ENCODE results near the gene SMYD3.
"Not testable (repeated sequence)": the region's sequence is repeated elsewhere in the genome, so short reads cannot be mapped to it uniquely, and the experiment has no call there.

Gene SMYD3

DNA sequence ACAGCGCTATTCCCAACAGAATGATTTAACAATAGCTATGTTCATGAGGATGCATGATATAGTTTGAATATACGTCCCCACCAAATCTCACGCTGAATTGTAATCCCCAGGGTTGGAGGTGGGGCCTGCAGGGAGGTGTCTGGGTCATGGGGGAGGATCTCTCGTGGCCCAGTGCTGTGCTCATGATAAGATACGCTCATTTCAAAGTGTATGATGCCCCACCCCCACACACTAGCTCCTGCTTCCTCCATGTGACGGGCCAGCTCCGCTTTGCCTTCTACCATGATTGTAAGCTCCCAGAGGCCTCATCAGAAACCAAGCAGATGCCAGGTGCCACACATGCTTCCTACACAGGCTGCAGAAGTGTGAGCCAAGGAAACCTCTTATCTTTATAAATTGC lies 93.6 kb downstream of the SMYD3 start:
- DNase-seq: no peak

DNA sequence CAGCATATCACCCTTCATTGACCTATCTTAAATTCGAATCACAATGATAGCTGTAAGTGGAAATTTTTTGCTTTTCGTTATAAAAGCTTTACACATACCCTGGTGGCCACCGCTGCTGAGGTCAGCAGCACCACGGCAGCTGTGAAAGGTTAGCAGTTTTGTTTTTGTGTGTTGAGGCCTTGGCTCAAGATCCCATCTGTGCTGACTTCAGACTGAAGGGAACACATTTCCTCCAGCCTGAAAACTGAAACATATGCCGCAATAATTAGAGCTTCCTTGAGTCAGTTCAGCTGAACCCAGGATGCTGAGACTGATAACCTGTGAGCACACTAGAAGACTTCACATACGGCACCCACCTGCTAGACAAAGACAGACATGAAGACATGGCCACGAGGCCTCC lies 103.0 kb downstream of the SMYD3 start:
- peak; percentile 68 for DNase-seq

DNA sequence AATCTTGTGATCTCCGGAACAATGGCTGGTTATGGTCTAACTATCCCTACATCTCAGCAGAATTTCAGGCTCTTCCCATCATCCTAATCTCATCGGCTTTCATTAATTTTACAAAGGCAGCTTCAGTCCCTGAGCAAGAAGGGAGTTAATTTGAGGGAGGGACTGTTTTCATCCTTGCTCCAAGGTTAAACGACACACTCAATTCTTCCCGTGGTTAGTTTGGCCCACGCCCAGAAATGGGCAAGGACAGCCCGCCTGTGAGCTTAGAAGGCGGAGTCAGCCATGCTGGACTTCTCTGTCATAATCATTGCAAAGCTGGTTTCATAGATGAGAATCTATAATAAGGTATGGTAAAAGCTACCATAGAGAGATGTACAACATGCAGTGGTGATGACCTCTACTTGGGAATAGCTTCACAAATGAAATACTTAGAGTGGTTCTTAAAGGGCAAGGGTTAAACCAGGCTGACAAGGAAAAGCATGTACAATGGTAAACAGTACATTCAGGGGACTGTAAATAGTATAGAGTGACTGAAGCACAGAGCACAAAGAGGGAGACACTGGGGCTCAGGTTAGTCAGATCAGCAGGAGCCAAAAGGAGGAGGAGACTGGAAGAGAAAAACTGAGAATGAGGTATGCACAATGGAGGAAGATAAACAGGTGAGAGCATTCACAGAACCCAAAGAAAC lies 108.8 kb downstream of the SMYD3 start:
- DNase-seq: no peak

DNA sequence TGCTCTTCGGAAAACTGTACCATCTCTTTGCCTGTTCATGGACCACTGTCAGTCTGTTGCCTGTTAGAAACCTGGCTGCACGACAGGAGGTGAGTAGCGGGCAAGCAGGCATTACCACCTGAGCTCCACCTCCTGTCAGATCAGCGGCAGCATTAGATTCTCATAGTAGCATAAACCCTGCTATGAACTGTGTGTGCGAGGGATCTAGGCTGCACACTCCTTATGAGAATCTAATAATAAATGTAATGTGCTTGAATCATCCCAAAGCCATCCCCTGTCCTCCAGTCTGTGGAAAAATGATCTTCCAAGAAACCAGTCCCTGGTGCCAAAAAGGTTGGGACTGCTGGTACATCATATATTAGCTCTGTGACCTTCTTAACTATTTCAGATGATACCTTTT lies 110.0 kb downstream of the SMYD3 start:
- no peak for DNase-seq

DNA sequence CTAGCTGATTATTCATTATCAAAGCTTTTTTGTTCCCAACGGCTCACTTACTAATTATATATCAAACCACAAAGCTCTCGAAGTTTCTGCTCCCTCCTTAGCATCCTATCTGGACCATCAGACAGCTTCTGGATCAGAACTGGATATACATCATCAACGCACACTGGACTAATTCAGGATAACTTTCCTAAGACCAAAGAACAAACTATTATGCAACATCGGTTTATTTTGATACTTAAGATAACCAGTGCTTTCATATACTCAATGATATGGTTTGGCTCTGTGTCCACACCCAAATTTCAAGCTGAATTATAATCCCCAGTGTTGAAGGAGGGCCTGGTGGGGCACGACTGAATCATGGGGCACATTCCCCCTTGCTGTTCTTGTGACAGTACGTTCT lies 110.8 kb downstream of the SMYD3 start:
- no peak for DNase-seq

DNA sequence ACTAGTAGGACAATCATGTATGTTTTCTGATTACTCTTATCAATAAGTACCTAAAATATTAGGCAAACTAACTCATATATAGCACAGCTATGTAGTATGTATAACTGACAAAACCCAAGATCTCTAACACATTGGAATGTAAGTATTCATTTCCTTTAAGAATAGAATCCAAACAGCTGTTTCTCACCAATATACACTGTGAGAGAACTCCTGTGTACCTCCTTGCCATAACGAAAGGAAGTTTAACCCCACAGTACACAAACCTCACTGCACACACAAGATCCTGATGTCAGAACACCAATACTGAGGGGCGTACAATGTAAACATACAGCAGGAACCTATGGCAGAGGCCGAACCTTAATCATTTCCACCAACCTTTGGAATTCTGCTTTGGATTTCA lies 113.0 kb downstream of the SMYD3 start:
- DNase-seq: no peak

DNA sequence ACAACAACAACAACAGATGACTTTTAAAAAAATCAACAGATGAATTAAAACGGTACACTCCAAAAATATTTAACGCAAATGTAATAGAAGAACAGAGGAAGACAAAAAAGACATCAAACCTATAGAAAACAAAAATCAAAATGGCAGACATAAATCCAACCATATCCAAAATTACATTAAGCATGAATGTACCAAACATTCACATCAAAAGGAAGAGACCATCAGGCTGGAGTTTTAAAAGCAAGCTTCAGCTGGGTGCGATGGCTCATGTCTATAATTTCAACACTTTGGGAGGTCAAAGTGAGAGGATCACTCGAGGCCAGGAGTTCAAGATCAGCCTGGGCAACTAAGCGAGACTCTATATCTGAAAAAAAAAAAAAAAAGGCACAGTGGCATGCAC lies 116.2 kb downstream of the SMYD3 start:
- no peak for DNase-seq

DNA sequence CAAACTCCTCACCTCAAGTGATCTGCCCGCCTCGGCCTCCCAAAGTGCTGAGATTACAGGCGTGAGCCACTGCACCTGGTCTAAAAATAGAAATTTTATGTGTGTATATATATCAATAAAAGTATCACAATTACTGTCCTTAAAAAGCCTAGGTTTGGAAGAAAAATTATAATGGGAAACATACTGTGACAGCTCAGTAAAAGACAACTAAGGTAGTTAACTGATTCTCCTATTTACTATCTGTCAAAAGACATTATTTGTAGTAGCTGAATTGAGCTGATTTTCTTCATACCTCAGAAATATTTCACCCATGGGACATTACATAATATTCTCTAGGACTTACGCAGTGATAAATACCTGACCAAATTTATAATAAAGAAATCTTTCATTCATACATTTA lies 122.5 kb downstream of the SMYD3 start:
- DNase-seq: no peak

DNA sequence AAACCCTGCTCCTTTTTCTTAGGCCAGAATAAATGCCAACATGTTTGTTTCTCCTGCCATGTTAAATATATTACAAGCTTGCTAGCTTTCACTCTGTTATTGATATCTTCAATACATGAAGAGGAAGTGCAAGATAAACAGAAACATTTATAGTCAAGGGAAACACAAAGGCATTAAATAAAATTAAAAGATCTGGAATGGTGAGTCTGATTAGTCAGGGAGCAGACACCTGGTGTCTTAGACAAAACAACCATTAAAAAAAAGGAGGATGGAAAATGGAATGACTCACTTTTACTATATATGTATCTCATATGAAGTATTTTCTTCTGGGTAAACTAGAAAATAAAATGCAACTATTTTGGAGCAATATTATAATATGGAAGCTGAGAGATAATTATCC lies 123.3 kb downstream of the SMYD3 start:
- DNase-seq: no peak

DNA sequence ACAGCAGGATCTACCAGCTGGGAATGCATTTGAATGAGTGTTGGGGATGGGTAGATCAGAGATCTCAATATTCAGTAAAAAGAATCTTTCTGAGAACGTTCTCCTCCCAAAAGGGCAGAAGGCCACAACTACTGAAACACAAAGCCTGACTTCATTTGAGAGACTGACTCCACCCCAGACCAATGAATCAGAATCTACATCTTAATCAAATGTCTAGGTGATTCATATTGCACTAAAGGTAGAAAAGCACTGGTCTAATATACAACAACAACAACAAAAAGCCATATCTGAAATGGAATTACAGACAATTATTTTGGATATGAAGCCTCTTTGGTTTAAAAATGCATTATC lies 123.9 kb downstream of the SMYD3 start:
- DNase-seq: no peak

DNA sequence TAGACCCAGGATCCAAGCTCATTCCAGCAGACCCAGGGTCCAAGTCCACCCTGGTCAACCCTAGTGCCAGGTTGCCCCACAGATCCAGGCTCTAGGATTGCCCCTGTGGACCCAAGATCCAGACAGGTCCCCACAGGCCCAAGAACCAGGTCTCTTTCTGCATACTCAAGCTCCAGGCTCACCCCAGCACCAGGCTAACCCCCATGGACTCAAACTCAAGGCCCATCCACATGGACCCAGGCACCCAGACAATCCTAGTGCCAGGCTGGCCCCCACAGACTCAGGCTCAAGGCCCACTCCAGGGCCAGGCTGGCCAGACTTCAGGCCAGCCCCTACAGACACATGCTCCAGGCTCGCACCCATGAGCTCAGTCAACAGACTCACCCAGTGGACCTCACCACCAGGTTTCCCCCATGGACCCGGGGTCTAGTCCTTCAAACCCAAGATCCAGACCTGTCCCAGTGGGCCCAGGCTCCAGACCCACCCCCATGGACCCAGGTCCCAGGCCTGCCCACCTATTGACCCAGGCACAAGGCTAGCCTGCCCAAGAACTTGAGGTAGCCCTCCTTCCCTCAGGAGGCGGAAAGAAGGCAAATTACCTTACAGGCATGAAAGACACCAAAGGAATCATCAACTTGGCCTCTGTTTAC lies 124.4 kb downstream of the SMYD3 start:
- DNase-seq: no peak

DNA sequence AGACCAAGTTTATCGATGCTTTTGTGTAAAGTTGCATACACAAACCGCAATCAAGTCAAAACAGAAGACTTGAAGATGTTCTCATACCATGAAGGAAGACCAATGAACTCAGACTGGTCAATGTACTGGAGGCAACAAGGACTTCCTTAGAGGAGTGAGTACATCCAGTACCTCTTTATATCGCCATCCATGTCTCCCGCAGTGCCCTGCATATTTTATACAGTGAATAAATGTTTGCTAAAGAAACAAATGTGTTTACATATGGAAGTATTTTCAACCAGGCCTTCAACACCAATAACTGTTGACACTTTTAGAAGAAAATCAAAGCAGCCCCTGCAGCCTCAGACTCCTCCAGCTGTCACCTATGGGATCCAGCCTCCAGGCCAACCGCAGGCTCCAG lies 125.6 kb downstream of the SMYD3 start:
- no peak for DNase-seq

DNA sequence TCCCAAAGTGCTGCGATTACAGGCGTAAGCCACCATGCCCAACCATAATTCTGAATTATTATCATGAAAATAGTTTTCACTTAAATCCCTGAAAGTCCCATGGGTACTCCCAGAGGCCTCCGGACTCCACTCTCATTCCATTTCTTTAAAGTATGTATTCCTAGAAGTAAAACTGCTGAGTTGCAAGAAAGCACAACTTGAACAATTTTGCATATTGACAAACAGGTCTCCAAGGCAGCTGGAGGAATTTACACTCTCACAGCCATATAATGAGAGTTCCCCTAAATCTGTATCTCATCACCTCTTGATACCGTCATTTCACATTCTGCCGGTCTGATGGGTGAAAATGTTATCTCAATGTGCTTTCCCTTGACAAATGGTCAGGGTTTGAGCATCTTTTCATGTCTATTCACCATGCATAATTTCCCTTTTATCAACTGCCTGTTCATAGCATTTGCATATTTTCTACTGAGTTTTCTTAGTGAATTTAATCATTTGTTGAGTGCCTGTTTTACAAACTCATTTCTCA lies 129.4 kb downstream of the SMYD3 start:
- no peak for DNase-seq

DNA sequence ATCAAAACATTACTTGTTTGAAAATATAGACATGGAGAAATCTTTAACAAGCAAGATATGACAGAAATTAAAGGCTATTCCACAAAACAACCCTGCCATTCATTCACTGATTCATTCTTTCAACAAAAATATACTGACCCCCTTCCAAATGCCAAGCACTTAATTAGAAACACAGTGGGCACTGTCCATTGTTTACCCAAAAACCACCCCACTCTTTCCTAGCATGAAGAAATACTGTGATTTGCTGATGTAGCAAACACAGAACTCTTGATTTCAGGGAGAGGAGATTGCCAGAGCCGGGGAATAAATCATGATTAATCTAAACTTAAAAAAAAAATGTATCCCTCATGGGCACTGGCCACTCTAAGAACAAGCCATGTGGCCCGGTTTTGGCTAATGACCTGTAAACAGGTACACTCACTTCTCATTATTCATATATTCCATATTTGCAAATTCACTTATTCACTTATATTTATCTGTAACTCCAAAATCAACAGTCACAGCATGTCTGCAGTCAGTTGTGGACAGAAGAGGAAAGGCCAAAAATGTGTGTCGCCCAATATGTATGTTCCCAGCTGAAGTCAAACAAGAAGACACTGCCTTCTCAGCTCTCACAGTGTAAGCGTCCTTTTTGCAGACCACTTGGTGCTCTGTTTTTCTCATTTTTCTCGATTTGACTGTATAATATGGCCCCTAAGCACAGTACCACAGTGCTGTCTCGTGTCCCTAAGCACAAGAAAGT lies 133.1 kb downstream of the SMYD3 start:
- DNase-seq: no peak

DNA sequence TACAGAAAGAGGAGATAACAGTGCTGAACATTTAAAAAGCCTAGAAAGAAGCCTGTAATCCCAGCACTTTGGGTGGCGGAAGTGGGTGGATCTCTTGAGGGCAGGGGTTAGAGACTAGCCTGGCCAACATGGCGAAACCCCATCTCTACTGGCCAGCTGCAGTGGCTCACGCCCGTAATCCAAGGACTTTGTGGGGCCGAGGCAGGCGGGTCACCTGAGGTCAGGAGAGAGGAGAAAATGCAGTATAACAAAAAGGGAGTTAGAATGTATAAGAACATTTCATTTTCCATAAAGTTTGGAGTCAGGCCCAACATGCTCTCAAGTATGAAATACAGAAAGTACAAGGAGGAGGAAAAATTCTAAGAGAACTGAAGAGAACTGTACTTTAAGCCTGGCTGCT lies 134.5 kb downstream of the SMYD3 start:
- DNase-seq: no peak

DNA sequence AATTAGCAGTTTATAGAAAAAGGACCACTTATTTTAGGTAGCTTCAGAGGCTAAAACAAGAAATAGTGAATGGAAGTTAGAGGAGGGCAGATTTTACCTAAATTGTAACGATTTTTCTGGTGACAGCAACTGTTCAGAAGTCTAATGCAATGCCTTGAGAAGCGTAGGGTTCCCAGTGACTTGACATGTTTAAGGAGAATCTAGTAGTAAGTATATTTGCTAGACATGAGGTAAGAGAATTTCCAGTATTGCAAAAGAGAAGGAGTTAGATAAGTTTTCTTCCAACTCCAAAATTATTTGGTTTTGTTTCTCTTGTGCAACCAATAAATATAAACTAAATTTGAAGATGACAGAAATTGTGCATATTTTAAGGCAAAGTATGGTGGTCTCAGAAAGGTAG lies 140.0 kb downstream of the SMYD3 start:
- DNase-seq: no peak

DNA sequence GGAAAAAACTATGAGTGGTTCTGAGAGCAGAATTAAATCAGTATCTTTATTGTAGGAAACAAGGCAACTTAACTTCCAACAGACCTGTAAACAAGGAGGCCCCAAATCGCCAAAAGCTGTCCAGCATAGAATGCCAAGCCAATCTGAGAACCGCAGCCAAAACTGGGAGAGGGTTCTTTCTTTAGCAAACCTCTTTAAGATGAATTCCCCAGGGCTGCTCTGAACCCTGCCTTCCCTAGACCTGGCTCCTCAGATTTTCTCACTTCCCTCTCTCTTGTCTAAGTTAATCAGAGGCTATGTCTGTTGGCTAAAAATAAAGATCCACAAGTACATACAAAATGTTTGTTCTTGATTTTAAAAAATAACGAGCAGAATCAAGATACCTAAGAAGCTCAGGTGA lies 141.4 kb downstream of the SMYD3 start:
- DNase-seq: no peak

DNA sequence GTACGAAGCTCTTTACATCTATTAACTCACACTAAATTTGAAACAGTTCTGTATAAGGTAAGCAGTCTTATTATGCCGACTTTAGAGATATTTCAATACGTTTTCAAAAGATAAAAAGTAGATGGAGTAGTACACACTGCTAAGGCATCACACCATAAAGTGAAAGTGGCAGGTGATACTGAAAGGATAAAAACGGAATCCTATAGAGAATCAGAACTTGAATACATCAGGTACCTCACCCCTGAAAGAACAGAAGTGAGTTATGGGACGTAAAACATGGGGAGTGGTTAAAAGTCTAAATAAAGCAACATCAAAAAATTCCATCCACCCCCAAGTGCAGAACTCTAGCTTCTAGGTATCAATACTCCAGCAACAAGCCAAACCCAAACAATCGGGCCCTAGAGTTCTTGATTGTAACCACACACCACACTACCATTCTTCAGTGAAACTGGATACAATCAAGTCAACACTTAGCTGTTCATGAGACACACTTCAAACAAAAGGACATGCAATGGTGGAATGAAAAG lies 142.6 kb downstream of the SMYD3 start:
- no peak for DNase-seq

DNA sequence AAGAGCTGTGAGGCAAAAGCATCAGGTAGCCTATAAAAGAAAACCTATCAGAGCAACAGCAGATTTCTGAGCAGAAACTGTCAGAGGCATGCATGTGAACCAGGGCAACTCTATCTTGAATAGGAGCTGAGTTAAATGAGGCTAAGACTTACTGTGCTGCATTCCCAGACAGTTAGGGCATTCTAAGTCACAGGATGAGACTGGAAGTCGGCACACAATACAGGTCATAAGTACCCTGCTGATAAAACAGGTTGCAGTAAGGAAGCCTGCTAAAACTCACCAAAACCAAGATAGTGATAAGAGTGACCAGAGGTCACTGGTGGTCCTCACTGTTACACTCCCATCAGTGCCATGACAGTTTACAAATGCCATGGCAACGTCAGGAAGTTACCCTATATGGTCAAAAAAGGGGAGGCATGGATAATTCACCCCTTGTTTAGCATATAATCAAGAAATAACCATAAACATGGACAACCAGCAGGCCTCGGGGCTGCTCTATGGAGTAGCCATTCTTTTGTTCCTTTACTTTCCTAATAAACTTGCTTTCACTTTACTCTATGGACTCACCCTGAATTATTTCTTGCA lies 150.0 kb downstream of the SMYD3 start:
- not testable (repeated sequence) for DNase-seq

DNA sequence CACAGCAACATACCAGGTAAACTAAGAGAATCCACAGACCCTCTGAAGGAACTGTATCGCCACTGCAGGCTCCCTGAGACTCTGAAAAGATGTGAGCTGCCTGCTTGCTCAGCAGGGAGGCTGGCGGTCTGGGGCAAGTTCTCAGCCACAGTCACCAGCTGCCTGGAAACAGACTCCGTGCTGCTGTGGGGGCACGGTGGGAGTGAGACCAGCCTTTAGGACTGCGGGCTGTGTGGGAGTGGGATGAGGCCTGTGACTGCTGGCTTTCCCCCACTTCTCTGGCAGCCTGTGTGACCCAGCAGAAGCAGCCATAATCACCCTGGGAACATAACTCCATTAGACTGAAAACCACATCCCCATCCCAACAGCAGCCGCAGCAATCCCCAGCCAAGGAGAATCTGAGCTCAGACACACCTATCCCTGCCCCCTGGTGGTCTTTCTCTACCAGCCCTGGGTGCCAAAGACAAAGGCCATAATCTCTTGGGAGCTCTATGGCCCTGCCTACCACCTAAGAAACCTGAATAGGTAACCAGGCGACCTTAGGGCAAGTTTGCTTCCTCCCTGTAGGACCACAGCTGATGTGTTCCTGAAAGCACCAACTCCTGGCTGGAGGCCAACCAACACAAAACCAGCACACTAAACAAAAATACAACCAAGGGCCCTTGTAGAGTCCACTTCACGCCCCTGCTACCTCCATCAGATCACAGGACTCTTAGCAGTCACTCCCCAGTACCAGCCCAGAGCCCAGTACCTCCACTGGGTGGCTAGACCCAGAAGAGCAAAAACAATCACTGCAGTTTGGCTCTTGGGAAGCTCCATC lies 151.5 kb downstream of the SMYD3 start:
- no peak for DNase-seq

DNA sequence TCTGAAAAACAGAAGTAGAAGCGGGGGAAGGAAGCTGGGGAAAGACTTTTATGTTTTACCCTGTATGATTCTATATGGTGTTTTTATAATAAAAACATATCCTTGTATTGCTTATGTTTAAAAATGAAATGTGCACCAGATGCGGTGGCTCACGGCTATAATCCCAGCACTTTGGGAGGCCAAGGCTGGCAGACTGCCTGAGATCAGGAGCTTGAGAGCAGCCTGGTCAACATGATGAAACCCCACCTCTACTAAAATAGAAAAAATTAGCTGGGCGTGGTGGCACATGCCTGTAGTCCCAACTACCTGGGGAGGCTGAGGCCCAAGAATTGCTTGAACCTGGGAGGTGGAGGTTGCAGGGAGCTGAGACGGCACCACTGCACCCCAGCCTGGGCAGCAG lies 155.4 kb downstream of the SMYD3 start:
- peak; percentile 12 for DNase-seq

DNA sequence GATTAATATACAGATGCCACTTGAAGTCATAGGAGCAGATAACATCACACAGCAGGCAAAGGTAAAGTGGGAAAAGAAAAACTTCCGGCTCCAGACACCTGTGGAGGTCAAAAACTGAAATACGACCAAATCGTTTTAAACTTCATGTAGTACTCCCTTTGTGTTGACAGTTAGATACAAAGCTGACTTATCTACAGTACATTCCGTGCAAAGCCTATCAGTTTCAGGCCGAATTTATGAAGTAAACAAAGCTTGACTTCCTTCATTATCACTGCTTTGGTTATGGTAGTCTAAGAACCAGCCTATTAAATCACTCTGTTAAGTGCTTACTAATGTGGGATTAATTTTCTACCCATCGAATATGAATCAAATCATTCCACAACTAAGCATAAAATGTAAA lies 156.3 kb downstream of the SMYD3 start:
- no peak for DNase-seq

DNA sequence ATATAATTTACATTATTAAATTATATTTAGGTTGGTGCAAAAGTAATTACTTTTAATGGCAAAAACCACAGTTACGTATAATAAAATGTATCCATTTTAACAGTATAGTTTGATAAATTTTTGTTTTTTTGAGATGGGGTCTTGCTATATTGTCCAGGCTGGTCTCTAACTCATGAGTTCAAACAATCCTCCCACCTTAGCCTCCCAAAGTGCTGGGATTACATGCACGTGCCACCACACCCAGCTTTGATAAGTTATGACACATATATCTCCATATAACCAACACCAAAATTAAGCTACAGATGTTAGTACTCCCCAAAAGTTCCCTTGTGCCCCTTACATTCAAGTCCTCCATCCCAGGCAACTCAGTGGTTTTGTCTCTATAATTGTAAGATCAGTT lies 163.1 kb downstream of the SMYD3 start:
- no peak for DNase-seq
